CD14-positive monocyte (primary cell): ENCODE measurements around the gene D2HGDH. TPM values are rescaled to one million over a fixed set of nuclear protein-coding genes. Genes with fewer than 3 reads are reported as not detected.
"Not testable (repeated sequence)": the region's sequence is repeated elsewhere in the genome, so short reads cannot be mapped to it uniquely, and the experiment has no call there.

Source experiments
- DNase-seq, 3 donors: peaks; one replicate each; pipeline ENCODE4 v3.0.0-alpha.2; 2011 to 2022
- H2AFZ ChIP-seq: 2 replicates; pipeline ENCODE4 v1.6.0; 2012; ENCODE audit warnings: mild to moderate bottlenecking, low read depth, low read length, inconsistent platforms; ENCODE audit not compliant: insufficient read depth, poor library complexity, severe bottlenecking
- H3K27ac ChIP-seq, 2 donors: 1 replicate in 1 of 2; 2 replicates in 1 of 2; pipeline ENCODE4 v1.5.1; 2012 to 2013; ENCODE audit warnings: low read length in 2 of 2, control low read depth in 1 of 2, inconsistent platforms in 1 of 2, low read depth in 1 of 2, mild to moderate bottlenecking in 1 of 2
- H3K27me3 ChIP-seq, 2 donors: one replicate each; pipeline versions ENCODE4 v1.6.0 to v1.6.1; 2011 to 2013; ENCODE audit warnings: low read length in 2 of 2; ENCODE audit not compliant: control insufficient read depth in 2 of 2, insufficient read depth in 2 of 2
- H3K36me3 ChIP-seq, 2 donors: replicated peaks in 1 of 2; 1 replicate in 1 of 2; 2 replicates in 1 of 2; pipeline versions ENCODE4 v1.5.1 to v1.6.1; 2012 to 2013; ENCODE audit warnings: low read length in 2 of 2, control low read depth in 1 of 2, inconsistent platforms in 1 of 2, mild to moderate bottlenecking in 1 of 2; ENCODE audit not compliant: insufficient read depth in 2 of 2, control insufficient read depth in 1 of 2
- H3K4me1 ChIP-seq, 2 donors: 1 replicate in 1 of 2; 2 replicates in 1 of 2; pipeline versions ENCODE4 v1.5.1 to v1.6.1; 2012 to 2013; ENCODE audit warnings: low read length in 2 of 2, control low read depth in 1 of 2, inconsistent platforms in 1 of 2, mild to moderate bottlenecking in 1 of 2, moderate library complexity in 1 of 2; ENCODE audit not compliant: insufficient read depth in 2 of 2, control insufficient read depth in 1 of 2
- H3K4me2 ChIP-seq: replicated peaks from 2 replicates; pipeline ENCODE3; 2012; ENCODE audit warnings: low read length, moderate library complexity, mild to moderate bottlenecking; ENCODE audit not compliant: poor library complexity, severe bottlenecking; ENCODE audit errors: extremely low read depth
- H3K4me3 ChIP-seq, 3 experiments: fragments of 200-600 bp in 1 of 3; sonication (generic) in 1 of 3; replicated peaks in 1 of 3; 1 replicate in 2 of 3; 2 replicates in 1 of 3; pipeline ENCODE4 v1.5.1; 2011 to 2013; ENCODE audit warnings: low read length in 3 of 3, mild to moderate bottlenecking in 3 of 3, control low read depth in 2 of 3, low read depth in 2 of 3, inconsistent platforms in 1 of 3, moderate library complexity in 1 of 3
- H3K79me2 ChIP-seq: 2 replicates; pipeline ENCODE4 v1.6.0; 2012; ENCODE audit warnings: mild to moderate bottlenecking, control low read depth, inconsistent platforms, low read length, moderate library complexity; ENCODE audit not compliant: insufficient read depth
- H3K9ac ChIP-seq: 2 replicates; pipeline ENCODE4 v1.6.0; 2017; ENCODE audit warnings: low read length, mild to moderate bottlenecking; ENCODE audit not compliant: insufficient read depth, poor library complexity, severe bottlenecking
- H3K9me3 ChIP-seq, 2 donors: replicated peaks in 1 of 2; 1 replicate in 1 of 2; 2 replicates in 1 of 2; pipeline versions ENCODE4 v1.5.1 to v1.6.1; 2012 to 2013; ENCODE audit warnings: low read length in 2 of 2, control low read depth in 1 of 2; ENCODE audit not compliant: control insufficient read depth in 1 of 2, insufficient read depth in 1 of 2
- H4K20me1 ChIP-seq: 2 replicates; pipeline ENCODE4 v1.6.0; 2012; ENCODE audit warnings: mild to moderate bottlenecking, low read length, control low read depth, moderate library complexity; ENCODE audit not compliant: insufficient read depth
- H3K27ac Mint-ChIP-seq, 7 donors: one replicate each; pipeline ENCODE4 v1.8.0; 2020; ENCODE audit warnings: mild to moderate bottlenecking in 7 of 7, mixed read lengths in 7 of 7, moderate library complexity in 6 of 7, inconsistent platforms in 2 of 7
- H3K27me3 Mint-ChIP-seq, 3 donors: one replicate each; pipeline ENCODE4 v1.8.0; 2021 to 2022; ENCODE audit warnings: low read depth in 3 of 3, mild to moderate bottlenecking in 3 of 3, mixed read lengths in 3 of 3, moderate library complexity in 3 of 3, inconsistent platforms in 1 of 3
- H3K36me3 Mint-ChIP-seq, 2 donors: one replicate each; pipeline ENCODE4 v1.8.0; 2020; ENCODE audit warnings: mixed read lengths in 2 of 2, inconsistent platforms in 1 of 2, mild to moderate bottlenecking in 1 of 2
- H3K4me1 Mint-ChIP-seq: one replicate; pipeline ENCODE4 v1.8.0; 2020; ENCODE audit warnings: mild to moderate bottlenecking, mixed read lengths
- H3K4me3 Mint-ChIP-seq, 2 donors: one replicate each; pipeline ENCODE4 v1.8.0; 2020; ENCODE audit warnings: mild to moderate bottlenecking in 2 of 2, mixed read lengths in 2 of 2, moderate library complexity in 1 of 2
- H3K9me3 Mint-ChIP-seq, 7 donors: one replicate each; pipeline ENCODE4 v1.8.0; 2020 to 2022; ENCODE audit warnings: mixed read lengths in 7 of 7, mild to moderate bottlenecking in 6 of 7, moderate library complexity in 6 of 7, inconsistent platforms in 2 of 7
- CTCF ChIP-seq: fragments of 200-600 bp; IDR thresholded peaks from one replicate; pipeline ENCODE4 v1.8.0; 2022; ENCODE audit warnings: antibody characterized with exemption, mild to moderate bottlenecking
- WGBS: methylation state at CpG from one replicate; pipeline ENCODE4 v1.1.5; 2013; ENCODE audit warnings: missing lambda C conversion rate; ENCODE audit not compliant: insufficient coverage; 5-methylcytosine and 5-hydroxymethylcytosine counted together
- intact Hi-C, 2 donors: fragments of 100-400 bp; cut with micrococcal nuclease; formaldehyde crosslinking; loops; one replicate each; pipeline versions ENCODE4 v1.15.0 to v1.15.1; 2023
- polyA plus RNA-seq, 3 donors: library from polyadenylated mRNA; depleted of rRNA in 1 of 3; unstranded in 2 of 3; stranded (reverse) in 1 of 3; fragments of 300-500 nt in 2 of 3; fragments of >200 nt in 1 of 3; fragmentation: Illumina TruSeq in 2 of 3; gene quantifications; 1 replicate in 2 of 3; 2 replicates in 1 of 3; pipeline ENCODE4 v1.2.3, GENCODE V29; 2012 to 2021

The D2HGDH gene
- polyA plus RNA-seq, 3 donors, result 1.0 to 57.1 (median 1.1) TPM

- H3K9ac ChIP-seq, H3K9me3 ChIP-seq, H3K79me2 ChIP-seq, H3K9me3 Mint-ChIP-seq, H3K27me3 ChIP-seq, H3K36me3 Mint-ChIP-seq, H4K20me1 ChIP-seq, H3K27ac Mint-ChIP-seq, H3K27me3 Mint-ChIP-seq, H3K36me3 ChIP-seq, H3K27ac ChIP-seq: not testable (repeated sequence)
- H3K4me2 ChIP-seq, result peak overlapping the region; percentile 15
- WGBS, result 40% methylated on average over 18 of the region's 26 CpGs
- H3K4me3 Mint-ChIP-seq, result peak overlapping the region in 1 of 2 donors; percentile 59
- peaks cover 19 to 34% of the 10 kb centered on the region in 2 donors for H3K4me1 ChIP-seq
- peak; percentile 76 for TF ChIP-seq CTCF
- peaks cover 29% of the 10 kb centered on the region for H3K4me1 Mint-ChIP-seq
- peak overlapping the region; percentile 59 for H2AFZ ChIP-seq
- DNase-seq, result peak; percentile 31 to 51 (median 40)
- intact Hi-C loops, result loop anchor here (10.0 kb wide), 4 partner anchors 48 to 738 kb away; partner anchors contain the start of genes DTYMK (in 2 of the 2), FARP2 (in 1 of the 2) and SNED1 (in 1 of the 2)
- H3K4me3 ChIP-seq, result peak overlapping the region in 1 of 3 experiments; percentile 40
Observed at GRCh38 chr2:241732513-241733186, 1.8 kb upstream of the D2HGDH start.

DNA sequence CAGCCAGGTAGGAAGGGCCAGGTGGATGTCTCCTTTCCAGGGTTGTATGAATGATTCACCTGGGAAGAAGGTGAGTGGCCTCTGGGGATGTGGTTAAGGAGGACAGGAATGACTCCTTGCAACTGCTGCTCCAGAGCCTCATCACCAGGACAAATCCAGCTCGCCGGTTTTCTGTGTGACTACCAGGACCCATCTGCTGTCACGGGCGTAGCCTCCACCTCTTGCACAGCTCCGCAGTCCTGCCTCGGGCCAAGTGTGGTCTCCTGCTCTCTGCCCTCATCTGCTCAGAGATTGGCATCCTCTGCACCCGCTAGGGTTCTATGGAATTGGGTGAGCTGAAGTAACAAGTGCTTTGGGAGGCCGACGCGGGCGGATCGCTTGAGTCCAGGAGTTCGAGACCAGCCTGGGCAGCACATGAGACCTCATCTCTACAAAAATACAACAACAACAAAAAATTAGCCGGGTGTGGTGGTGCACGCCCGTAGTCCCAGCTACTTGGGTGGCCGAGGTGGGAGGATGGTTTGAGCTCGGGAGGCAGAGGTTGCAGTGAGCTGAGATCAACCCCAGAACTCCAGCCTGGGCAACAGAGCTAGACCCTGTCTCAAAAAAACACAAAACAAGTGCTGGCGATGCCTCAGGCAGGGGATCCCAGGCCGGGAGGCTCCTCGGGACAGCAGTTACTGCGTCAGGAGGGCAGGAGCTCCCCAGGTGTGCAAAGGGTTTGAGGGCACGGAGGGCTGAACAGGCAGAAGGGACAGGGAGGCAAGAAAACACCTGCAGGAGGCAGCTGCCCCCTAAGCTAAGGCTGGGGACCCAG, 831 bp upstream of the D2HGDH start:
- TF ChIP-seq CTCF, result no peak
- H3K9me3 Mint-ChIP-seq, result peaks cover 0 to 9% (median 6%) of the 10 kb centered on the region in 7 donors
- peak overlapping the region; percentile 80 for H3K9ac ChIP-seq
- peaks cover 5% of the 10 kb centered on the region for H3K79me2 ChIP-seq
- no peaks in the 10 kb centered on the region for H3K9me3 ChIP-seq
- H3K4me3 ChIP-seq, result peak overlapping the region; percentile 25 to 93 (median 38)
- intact Hi-C loops, result loop anchor here (2.0 to 10.0 kb wide), 6 partner anchors 31 to 739 kb away; partner anchors contain the start of genes DTYMK (in 2 of the 2), ING5 (in 2 of the 2), FARP2 (in 1 of the 2) and SNED1 (in 1 of the 2)
- WGBS, result 87% methylated on average over 10 of the region's 23 CpGs
- peak overlapping the region; percentile 94 for H3K4me2 ChIP-seq
- DNase-seq, result no peak
- H3K27me3 ChIP-seq, result no peaks in the 10 kb centered on the region
- H4K20me1 ChIP-seq, result no peaks in the 10 kb centered on the region
- H3K27ac ChIP-seq, result peak overlapping the region in 1 of 2 donors; percentile 59
- H3K4me1 Mint-ChIP-seq, result peaks cover 29% of the 10 kb centered on the region
- peaks cover 3 to 7% of the 10 kb centered on the region in 2 donors for H3K36me3 ChIP-seq
- peaks cover 2 to 4% of the 10 kb centered on the region in 2 donors for H3K36me3 Mint-ChIP-seq
- H3K4me1 ChIP-seq, result peaks cover 19 to 34% of the 10 kb centered on the region in 2 donors
- peak overlapping the region in 5 of 7 donors; percentile 20 to 66 (median 50) for H3K27ac Mint-ChIP-seq
- H3K4me3 Mint-ChIP-seq, result peak overlapping the region; percentile 69 to 75
- peak overlapping the region; percentile 96 for H2AFZ ChIP-seq
- peaks cover 2 to 5% (median 4%) of the 10 kb centered on the region in 3 donors for H3K27me3 Mint-ChIP-seq
